ENCODE measurements around the gene BRIP1.

The BRIP1 gene

DNA sequence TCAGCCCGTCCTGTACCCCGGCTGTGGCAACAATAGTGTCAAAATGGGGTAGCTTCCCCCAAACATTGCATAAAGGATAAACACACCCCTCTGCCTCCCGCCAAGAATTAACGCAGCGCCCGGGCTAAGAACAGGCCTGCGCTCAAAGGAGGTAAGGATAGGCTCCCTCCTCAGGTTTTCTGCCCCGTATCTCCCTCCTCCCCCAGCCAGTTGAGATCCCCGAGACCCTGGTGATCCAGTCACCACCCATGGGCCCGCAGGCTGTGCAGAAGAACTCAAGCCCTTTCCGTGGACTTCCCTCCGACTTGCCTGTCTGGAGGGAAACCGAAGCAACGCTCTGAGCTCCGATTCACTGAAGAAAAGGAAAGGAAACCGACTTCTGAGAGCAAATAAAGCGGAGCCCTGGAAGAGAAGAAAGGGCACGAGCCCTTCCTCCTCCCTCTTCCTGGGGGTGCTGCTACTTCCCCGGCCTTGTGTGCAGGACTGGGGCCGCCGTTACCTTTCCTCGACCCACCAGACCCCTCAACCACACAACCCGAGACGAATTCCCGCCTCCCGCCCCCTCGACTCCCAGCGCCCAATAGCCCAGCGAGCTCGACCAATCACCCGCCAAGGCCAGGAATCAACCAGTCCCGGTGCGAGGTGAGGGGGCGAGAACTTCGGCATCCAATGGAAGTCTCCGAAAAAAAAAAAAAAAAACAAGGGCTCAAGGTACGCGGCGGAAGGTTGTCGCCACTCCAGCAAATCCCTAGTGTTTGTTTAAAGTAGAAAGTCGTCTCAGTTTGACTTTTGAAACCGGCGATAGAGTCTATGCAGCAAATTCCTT is at the start of gene BRIP1:
Gene BRIP1 (minus strand): TSS at position 554 of the 826 bp plus-strand sequence. CDS start 1,989 bp downstream, outside the sequence.
- Histone ChIP-seq H3K4me3 (replicated peaks; ENCODE audit: low read depth, low read length) (peak within 1 kb of the TSS; percentile 85), H3K27me3 (replicated peaks; ENCODE audit: control insufficient read depth, insufficient read depth, low read length) (no peaks in the 10 kb centered on the region), H3K36me3 (ENCODE audit: control insufficient read depth, insufficient read depth, low read length) (no peaks in the 10 kb centered on the region)
- TF ChIP-seq CTCF (IDR thresholded peaks at IDR 0.05; ENCODE audit: insufficient read depth, low read length, poor library complexity, severe bottlenecking), result no peak
- peak; percentile 92 for DNase-seq (ENCODE audit: extremely low read depth, insufficient read length)

DNA sequence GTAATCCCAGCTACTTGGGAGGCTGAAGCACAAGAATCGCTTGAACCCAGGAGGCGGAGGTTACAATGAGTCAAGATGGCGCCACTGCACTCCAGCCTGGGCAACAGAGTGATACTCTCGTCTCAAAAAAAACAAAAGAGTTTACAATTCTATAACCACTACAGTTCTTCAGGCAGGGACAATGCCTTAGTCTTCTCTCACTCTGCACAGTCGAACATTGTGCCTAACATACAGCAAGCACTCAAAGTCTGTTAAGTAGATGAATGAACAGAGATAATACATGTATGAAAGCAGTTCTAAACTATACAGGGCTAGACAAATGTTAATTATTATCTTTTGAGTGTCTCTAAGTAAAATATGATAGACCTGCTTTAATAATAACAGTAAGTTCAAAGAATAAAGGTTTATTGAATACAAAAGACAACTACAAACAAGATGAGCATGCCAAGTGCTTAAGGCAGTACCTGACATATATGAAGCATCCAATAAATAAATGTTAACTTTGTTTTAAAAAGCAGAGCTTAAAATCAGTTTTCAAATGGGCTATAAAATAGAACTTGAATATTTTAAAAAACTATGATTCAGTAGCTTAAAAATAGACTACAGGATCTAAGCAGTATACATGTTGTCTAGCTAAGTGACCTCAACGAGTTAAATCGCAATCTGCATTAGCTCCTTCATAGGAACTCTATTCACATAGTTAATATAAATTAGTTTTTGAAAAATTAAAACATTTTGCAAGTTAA is 45.1 kb upstream of the BRIP1 start:
- no peak for TF ChIP-seq CTCF (IDR thresholded peaks at IDR 0.05; ENCODE audit: insufficient read depth, low read length, poor library complexity, severe bottlenecking)
- DNase-seq (ENCODE audit: extremely low read depth, insufficient read length), result no peak
- peaks cover 3% of the 10 kb centered on the region for H3K36me3 ChIP-seq (ENCODE audit: control insufficient read depth, insufficient read depth, low read length)
- no peaks in the 10 kb centered on the region for H3K27me3 ChIP-seq (replicated peaks; ENCODE audit: control insufficient read depth, insufficient read depth, low read length)
- no peak overlapping the region for H3K4me3 ChIP-seq (replicated peaks; ENCODE audit: low read depth, low read length)

GRCh38 chr17:61907361-61907760 is 44.0 kb upstream of the BRIP1 start:
- Histone ChIP-seq H3K4me3 (replicated peaks; ENCODE audit: low read depth, low read length) (no peak overlapping the region), H3K36me3 (ENCODE audit: control insufficient read depth, insufficient read depth, low read length) (peaks cover 5% of the 10 kb centered on the region), H3K27me3 (replicated peaks; ENCODE audit: control insufficient read depth, insufficient read depth, low read length) (no peaks in the 10 kb centered on the region)
- no peak for TF ChIP-seq CTCF (IDR thresholded peaks at IDR 0.05; ENCODE audit: insufficient read depth, low read length, poor library complexity, severe bottlenecking)
- no peak for DNase-seq (ENCODE audit: extremely low read depth, insufficient read length)

DNA sequence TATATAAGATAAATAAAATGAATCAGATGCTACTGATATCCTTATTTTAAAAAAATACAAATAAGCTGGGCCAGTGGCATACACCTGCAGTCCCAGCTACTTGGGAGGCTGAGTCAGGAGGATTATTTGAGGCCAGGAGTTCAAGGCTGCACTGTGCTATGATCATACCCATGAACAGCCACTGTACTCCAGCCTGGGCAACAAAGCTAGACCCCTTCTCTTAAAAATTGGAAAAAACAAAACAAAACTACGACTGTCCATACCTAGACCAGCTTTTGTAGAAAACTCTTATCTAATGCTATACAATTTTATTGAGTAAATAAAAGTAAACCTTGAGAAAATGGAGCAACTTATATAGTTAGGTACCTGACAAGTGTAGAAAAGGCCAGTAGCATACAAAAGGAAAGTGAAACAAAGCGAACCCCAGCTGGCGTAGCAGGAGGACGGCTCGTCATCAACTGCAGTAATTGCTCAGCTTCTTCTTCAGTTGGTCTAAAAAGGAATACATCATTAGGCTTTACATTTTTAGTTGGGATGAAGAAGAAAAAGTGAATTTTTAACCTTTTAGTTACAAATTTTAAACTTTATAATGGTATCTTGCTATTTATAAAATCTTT is 40.9 kb upstream of the BRIP1 start:
- H3K4me3 ChIP-seq (replicated peaks; ENCODE audit: low read depth, low read length), result no peak overlapping the region
- H3K27me3 ChIP-seq (replicated peaks; ENCODE audit: control insufficient read depth, insufficient read depth, low read length), result no peaks in the 10 kb centered on the region
- peak; percentile 12 for DNase-seq (ENCODE audit: extremely low read depth, insufficient read length)
- TF ChIP-seq CTCF (IDR thresholded peaks at IDR 0.05; ENCODE audit: insufficient read depth, low read length, poor library complexity, severe bottlenecking), result no peak
- H3K36me3 ChIP-seq (ENCODE audit: control insufficient read depth, insufficient read depth, low read length), result peaks cover 3% of the 10 kb centered on the region

DNA sequence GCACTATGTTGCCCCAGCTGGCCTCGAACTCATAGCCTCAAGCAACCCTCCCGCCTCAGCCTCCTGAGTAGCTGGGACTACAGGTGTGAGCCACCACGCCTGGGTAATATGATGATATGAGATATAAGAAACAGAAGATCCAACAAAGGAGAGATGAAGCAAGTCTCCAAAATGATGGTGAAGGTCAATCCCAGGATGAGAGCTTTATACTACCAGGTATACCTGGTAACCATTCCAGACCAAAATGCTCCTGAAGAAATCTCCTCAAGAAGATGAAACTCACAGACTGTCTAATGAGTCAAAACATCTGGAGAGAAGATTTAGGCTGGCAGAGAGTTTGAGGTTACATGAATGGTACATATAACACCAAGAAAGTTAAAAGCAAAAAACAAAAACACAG is 39.9 kb upstream of the BRIP1 start:
- DNase-seq (ENCODE audit: extremely low read depth, insufficient read length), result no peak
- Histone ChIP-seq H3K4me3 (replicated peaks; ENCODE audit: low read depth, low read length) (no peak overlapping the region), H3K27me3 (replicated peaks; ENCODE audit: control insufficient read depth, insufficient read depth, low read length) (no peaks in the 10 kb centered on the region), H3K36me3 (ENCODE audit: control insufficient read depth, insufficient read depth, low read length) (peaks cover 3% of the 10 kb centered on the region)
- TF ChIP-seq CTCF (IDR thresholded peaks at IDR 0.05; ENCODE audit: insufficient read depth, low read length, poor library complexity, severe bottlenecking), result no peak

Measured in GM06990 (cell line).